GM18520 (cell line): ENCODE measurements around the gene GOLGA8N.
"Not testable (repeated sequence)": the region's sequence is repeated elsewhere in the genome, so short reads cannot be mapped to it uniquely, and the experiment has no call there.

ENCODE experiments used
- ATAC-seq: cut with Tn5 transposase; IDR thresholded peaks from one replicate; pipeline ENCODE4 v1.9.1; 2021; ENCODE audit not compliant: unreplicated experiment

GOLGA8N gene

GRCh38 chr15:32593151-32593550 lies at the start of gene GOLGA8N:
Gene GOLGA8N, plus strand, starts transcription at chr15:32593456.
- not testable (repeated sequence) for ATAC-seq

GRCh38 chr15:32543456-32543855 lies 49.8 kb upstream of the GOLGA8N start:
- not testable (repeated sequence) for ATAC-seq

- not testable (repeated sequence) for ATAC-seq
These were observed 48.1 kb upstream of the GOLGA8N start for GRCh38 chr15:32545129-32545528.

- not testable (repeated sequence) for ATAC-seq
These were observed 38.7 kb upstream of the GOLGA8N start for GRCh38 chr15:32554587-32554986.

GRCh38 chr15:32562198-32562597 lies 31.1 kb upstream of the GOLGA8N start:
- ATAC-seq, result not testable (repeated sequence)

- ATAC-seq, result not testable (repeated sequence)
These were observed 24.3 kb upstream of the GOLGA8N start for GRCh38 chr15:32568988-32569387.

GRCh38 chr15:32578482-32578881 lies 14.8 kb upstream of the GOLGA8N start:
- not testable (repeated sequence) for ATAC-seq

GRCh38 chr15:32585844-32586243 lies 7.4 kb upstream of the GOLGA8N start:
- not testable (repeated sequence) for ATAC-seq

- ATAC-seq, result not testable (repeated sequence)
These were observed 16.3 kb downstream of the GOLGA8N start for GRCh38 chr15:32609518-32609917.

- not testable (repeated sequence) for ATAC-seq
These were observed 17.5 kb downstream of the GOLGA8N start for GRCh38 chr15:32610719-32611118.

GRCh38 chr15:32614712-32615050 lies 21.4 kb downstream of the GOLGA8N start:
- ATAC-seq, result peak; percentile 14

GRCh38 chr15:32615051-32615870 lies 22.0 kb downstream of the GOLGA8N start, which contains the start of gene ARHGAP11A:
Gene ARHGAP11A, plus strand, starts transcription at chr15:32615504. Its CDS starts 708 bp downstream, at chr15:32616212.
- ATAC-seq, result peak; percentile 44

GRCh38 chr15:32615871-32616426 lies 22.7 kb downstream of the GOLGA8N start:
- ATAC-seq, result peak; percentile 1

- no peak for ATAC-seq
These were observed 43.2 kb downstream of the GOLGA8N start for GRCh38 chr15:32636410-32636809.

- ATAC-seq, result peak; percentile 37
These were observed 43.8 kb downstream of the GOLGA8N start for GRCh38 chr15:32636908-32637567.

GRCh38 chr15:32637704-32638103 lies 44.4 kb downstream of the GOLGA8N start:
- no peak for ATAC-seq

- no peak for ATAC-seq
These were observed 48.3 kb downstream of the GOLGA8N start, which contains the start of gene SCG5 for GRCh38 chr15:32641517-32642059. Gene SCG5, plus strand, starts transcription at chr15:32641710. Its CDS starts 1,883 bp downstream, at chr15:32643593.

- ATAC-seq, result no peak
These were observed 49.6 kb downstream of the GOLGA8N start for GRCh38 chr15:32642667-32643435.

GRCh38 chr15:32643907-32644445 lies 50.7 kb downstream of the GOLGA8N start:
- no peak for ATAC-seq

GRCh38 chr15:32646291-32646690 lies 53.0 kb downstream of the GOLGA8N start:
- no peak for ATAC-seq
